HCT116 (cell line): Measurements from ENCODE around the gene MED15.

Source experiments
- CEBPB ChIP-seq: IDR thresholded peaks from 2 replicates; pipeline ENCODE4 v1.6.1; 2012; ENCODE audit warnings: low read depth
- EGR1 ChIP-seq: IDR thresholded peaks from 2 replicates; pipeline ENCODE4 v1.6.1; 2012; ENCODE audit warnings: low read depth
- EZH2 ChIP-seq: fragments of 200-600 bp; sonication (generic); IDR thresholded peaks from 2 replicates; pipeline ENCODE4 v1.6.1; 2017; ENCODE audit warnings: antibody characterized with exemption, mixed run types
- FOSL1 ChIP-seq: IDR thresholded peaks from 2 replicates; pipeline ENCODE4 v1.6.1; 2012; ENCODE audit warnings: low read depth
- JUND ChIP-seq: IDR thresholded peaks from 2 replicates; pipeline ENCODE4 v1.6.1; 2012
- POLR2A ChIP-seq: IDR thresholded peaks from 2 replicates; pipeline ENCODE4 v1.7.0; 2011; ENCODE audit warnings: borderline replicate concordance; ENCODE audit not compliant: insufficient read depth, insufficient read length; ENCODE audit errors: extremely low read depth
- POLR2AphosphoS5 ChIP-seq: IDR thresholded peaks from 2 replicates; pipeline ENCODE4 v1.6.1; 2011; ENCODE audit warnings: mild to moderate bottlenecking, low read depth, low read length, moderate library complexity
- RAD21 ChIP-seq: IDR thresholded peaks from 2 replicates; pipeline ENCODE4 v1.6.1; 2012; ENCODE audit warnings: low read depth, mild to moderate bottlenecking
- SP1 ChIP-seq: IDR thresholded peaks from 2 replicates; pipeline ENCODE4 v1.6.1; 2012; ENCODE audit warnings: low read depth
- YY1 ChIP-seq: IDR thresholded peaks from 2 replicates; pipeline ENCODE4 v1.6.1; 2011; ENCODE audit warnings: low read length, low read depth, moderate library complexity, mild to moderate bottlenecking; ENCODE audit not compliant: insufficient replicate concordance; ENCODE audit errors: extremely low read depth
- ZNF274 ChIP-seq: fragments of 200-500 bp; sonication (Bioruptor generic); IDR thresholded peaks from 2 replicates; pipeline ENCODE4 v1.6.1; 2014; ENCODE audit warnings: mild to moderate bottlenecking, low read depth, low read length, inconsistent platforms
- TF ChIP-seq, protein P1 (sequence below), 3 experiments: fragments of 200-600 bp in 1 of 3; sonication (generic) in 1 of 3; IDR thresholded peaks in 2 of 3; conservative IDR thresholded peaks in 1 of 3; 2 replicates each; pipeline ENCODE4 v1.5.1; 2012 to 2017; ENCODE audit warnings: low read depth in 2 of 3, low read length in 2 of 3, antibody characterized with exemption in 1 of 3, borderline replicate concordance in 1 of 3, control low read depth in 1 of 3, mild to moderate bottlenecking in 1 of 3, mixed read lengths in 1 of 3, mixed run types in 1 of 3, moderate library complexity in 1 of 3; ENCODE audit not compliant: insufficient read depth in 1 of 3
- TF ChIP-seq, protein P2 (sequence below): IDR thresholded peaks from 2 replicates; pipeline ENCODE4 v1.6.1; 2012
- TF ChIP-seq, protein P3 (sequence below): IDR thresholded peaks from 2 replicates; pipeline ENCODE4 v1.6.1; 2012

DNA sequence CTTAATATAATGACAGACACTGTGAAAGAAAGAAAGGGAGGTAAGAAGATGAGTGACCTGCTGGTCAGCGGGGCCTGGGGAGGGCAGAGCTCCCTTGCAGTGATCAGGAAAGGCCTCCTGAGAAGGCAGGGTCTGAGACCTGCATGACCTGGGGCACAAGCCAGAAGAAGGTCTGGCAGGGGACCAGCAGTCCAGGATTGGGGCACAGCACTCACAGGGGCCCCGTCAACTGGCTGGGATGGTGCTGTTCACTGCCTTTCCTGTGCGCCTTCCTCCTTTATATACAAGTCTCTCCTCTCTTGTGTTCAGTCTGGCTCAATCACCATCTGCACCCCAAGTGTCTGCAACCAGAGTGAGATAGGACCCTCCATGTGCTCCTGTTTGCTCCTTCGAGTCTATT lies 47.5 kb upstream of the MED15 start:
- TF ChIP-seq JUND = no peak
- no peak for TF ChIP-seq EZH2
- no peak for TF ChIP-seq ZNF274
- TF ChIP-seq FOSL1 = no peak
- TF ChIP-seq, protein P1, sequence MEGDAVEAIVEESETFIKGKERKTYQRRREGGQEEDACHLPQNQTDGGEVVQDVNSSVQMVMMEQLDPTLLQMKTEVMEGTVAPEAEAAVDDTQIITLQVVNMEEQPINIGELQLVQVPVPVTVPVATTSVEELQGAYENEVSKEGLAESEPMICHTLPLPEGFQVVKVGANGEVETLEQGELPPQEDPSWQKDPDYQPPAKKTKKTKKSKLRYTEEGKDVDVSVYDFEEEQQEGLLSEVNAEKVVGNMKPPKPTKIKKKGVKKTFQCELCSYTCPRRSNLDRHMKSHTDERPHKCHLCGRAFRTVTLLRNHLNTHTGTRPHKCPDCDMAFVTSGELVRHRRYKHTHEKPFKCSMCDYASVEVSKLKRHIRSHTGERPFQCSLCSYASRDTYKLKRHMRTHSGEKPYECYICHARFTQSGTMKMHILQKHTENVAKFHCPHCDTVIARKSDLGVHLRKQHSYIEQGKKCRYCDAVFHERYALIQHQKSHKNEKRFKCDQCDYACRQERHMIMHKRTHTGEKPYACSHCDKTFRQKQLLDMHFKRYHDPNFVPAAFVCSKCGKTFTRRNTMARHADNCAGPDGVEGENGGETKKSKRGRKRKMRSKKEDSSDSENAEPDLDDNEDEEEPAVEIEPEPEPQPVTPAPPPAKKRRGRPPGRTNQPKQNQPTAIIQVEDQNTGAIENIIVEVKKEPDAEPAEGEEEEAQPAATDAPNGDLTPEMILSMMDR (IDR thresholded peaks at IDR 0.05 in 2 of 3, conservative IDR thresholded peaks at IDR 0.05 in 1 of 3; ENCODE audit: borderline replicate concordance in 1 of 3, insufficient read depth in 1 of 3, low read depth in 2 of 3, low read length in 2 of 3) = no peak
- TF ChIP-seq POLR2AphosphoS5 = no peak
- TF ChIP-seq, protein P2, sequence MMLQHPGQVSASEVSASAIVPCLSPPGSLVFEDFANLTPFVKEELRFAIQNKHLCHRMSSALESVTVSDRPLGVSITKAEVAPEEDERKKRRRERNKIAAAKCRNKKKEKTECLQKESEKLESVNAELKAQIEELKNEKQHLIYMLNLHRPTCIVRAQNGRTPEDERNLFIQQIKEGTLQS = no peak
- no peak for TF ChIP-seq CEBPB
- TF ChIP-seq POLR2A = no peak
- TF ChIP-seq YY1 = no peak
- TF ChIP-seq, protein P3, sequence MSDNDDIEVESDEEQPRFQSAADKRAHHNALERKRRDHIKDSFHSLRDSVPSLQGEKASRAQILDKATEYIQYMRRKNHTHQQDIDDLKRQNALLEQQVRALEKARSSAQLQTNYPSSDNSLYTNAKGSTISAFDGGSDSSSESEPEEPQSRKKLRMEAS = no peak
- TF ChIP-seq SP1 = no peak
- TF ChIP-seq RAD21 = no peak
- TF ChIP-seq EGR1 = no peak
